ENCODE results near the gene LYRM4. TPM values are rescaled to one million over a fixed set of nuclear protein-coding genes. Genes with fewer than 3 reads are reported as not detected.

Gene LYRM4
- polyA plus RNA-seq, 1 donor from 2014 or later, result 29.3 TPM

GRCh38 chr6:5286780-5287179 is 26.0 kb upstream of the LYRM4 start:
- TF ChIP-seq POLR2AphosphoS5 (IDR thresholded peaks at IDR 0.05) (no peak), EZH2 (IDR thresholded peaks at IDR 0.05; ENCODE audit: borderline replicate concordance, insufficient read depth, low read length, poor library complexity, severe bottlenecking) (no peak), MXI1 (conservative IDR thresholded peaks at IDR 0.05; ENCODE audit: poor library complexity, severe bottlenecking) (no peak), RAD21 (conservative IDR thresholded peaks at IDR 0.05) (no peak), CTCF (IDR thresholded peaks at IDR 0.05; ENCODE audit: poor library complexity, severe bottlenecking) (no peak), EP300 (conservative IDR thresholded peaks at IDR 0.05; ENCODE audit: poor library complexity, severe bottlenecking) (no peak), TAF1 (IDR thresholded peaks at IDR 0.05; ENCODE audit: low read depth) (no peak), REST (IDR thresholded peaks at IDR 0.05; ENCODE audit: borderline replicate concordance) (no peak)
- no peaks in the 10 kb centered on the region for H3K79me2 ChIP-seq (replicated peaks; ENCODE audit: insufficient read depth, low read length)
- no peaks in the 10 kb centered on the region for H3K36me3 ChIP-seq (ENCODE audit: insufficient read depth, low read length)
- H3K27me3 ChIP-seq (ENCODE audit: insufficient read depth, low read depth, low read length), result no peaks in the 10 kb centered on the region
- H3K4me3 ChIP-seq (ENCODE audit: low read length), result no peak overlapping the region
- no peak overlapping the region for H3K27ac ChIP-seq (ENCODE audit: low read length)
- no peak overlapping the region for H3K9ac ChIP-seq (ENCODE audit: low read length)
- no peak overlapping the region for H3K4me2 ChIP-seq (ENCODE audit: low read length)
- H4K20me1 ChIP-seq (ENCODE audit: insufficient read depth), result no peaks in the 10 kb centered on the region
- no peaks in the 10 kb centered on the region for H3K9me2 ChIP-seq (ENCODE audit: insufficient read depth, low read length)
- H2AFZ ChIP-seq (ENCODE audit: low read depth, low read length), result no peak overlapping the region
- no peaks in the 10 kb centered on the region for H3K9me3 ChIP-seq (ENCODE audit: low read length)
- H3F3A ChIP-seq (ENCODE audit: insufficient read depth, low read length, poor library complexity, severe bottlenecking), result no peaks in the 10 kb centered on the region

GRCh38 chr6:5285526-5285925 is 24.8 kb upstream of the LYRM4 start:
- H3K79me2 ChIP-seq (replicated peaks; ENCODE audit: insufficient read depth, low read length), result no peaks in the 10 kb centered on the region
- H3K4me3 ChIP-seq (ENCODE audit: low read length), result no peak overlapping the region
- no peaks in the 10 kb centered on the region for H3K9me3 ChIP-seq (ENCODE audit: low read length)
- H3K36me3 ChIP-seq (ENCODE audit: insufficient read depth, low read length), result no peaks in the 10 kb centered on the region
- no peak overlapping the region for H3K9ac ChIP-seq (ENCODE audit: low read length)
- H3K4me2 ChIP-seq (ENCODE audit: low read length), result no peak overlapping the region
- H3K27ac ChIP-seq (ENCODE audit: low read length), result no peak overlapping the region
- H4K20me1 ChIP-seq (ENCODE audit: insufficient read depth), result no peaks in the 10 kb centered on the region
- no peaks in the 10 kb centered on the region for H3K9me2 ChIP-seq (ENCODE audit: insufficient read depth, low read length)
- TF ChIP-seq POLR2AphosphoS5 (IDR thresholded peaks at IDR 0.05), result no peak
- no peak for TF ChIP-seq SMC3 (conservative IDR thresholded peaks at IDR 0.05; ENCODE audit: poor library complexity)
- TF ChIP-seq RAD21 (conservative IDR thresholded peaks at IDR 0.05), result no peak
- TF ChIP-seq EP300 (conservative IDR thresholded peaks at IDR 0.05; ENCODE audit: poor library complexity, severe bottlenecking), result no peak
- no peak for TF ChIP-seq EZH2 (IDR thresholded peaks at IDR 0.05; ENCODE audit: borderline replicate concordance, insufficient read depth, low read length, poor library complexity, severe bottlenecking)
- TF ChIP-seq TAF1 (IDR thresholded peaks at IDR 0.05; ENCODE audit: low read depth), result no peak
- TF ChIP-seq REST (IDR thresholded peaks at IDR 0.05; ENCODE audit: borderline replicate concordance), result no peak
- TF ChIP-seq CTCF (IDR thresholded peaks at IDR 0.05; ENCODE audit: poor library complexity, severe bottlenecking), result no peak
- no peak for TF ChIP-seq MXI1 (conservative IDR thresholded peaks at IDR 0.05; ENCODE audit: poor library complexity, severe bottlenecking)
- H3K27me3 ChIP-seq (ENCODE audit: insufficient read depth, low read depth, low read length), result no peaks in the 10 kb centered on the region
- H2AFZ ChIP-seq (ENCODE audit: low read depth, low read length), result no peak overlapping the region
- no peaks in the 10 kb centered on the region for H3F3A ChIP-seq (ENCODE audit: insufficient read depth, low read length, poor library complexity, severe bottlenecking)

All from neural cell (in vitro differentiated cells).